GM12878 (cell line): ENCODE measurements around the gene IL10RA. TPM values are rescaled to one million over a fixed set of nuclear protein-coding genes. Genes with fewer than 3 reads are reported as not detected.

Source experiments
- ATF7 ChIP-seq: fragments of 450-650 bp; IDR thresholded peaks from 2 replicates; pipeline ENCODE4 v1.6.1; 2016; ENCODE audit warnings: low read depth, mild to moderate bottlenecking
- BMI1 ChIP-seq: fragments of 450-650 bp; IDR thresholded peaks from 2 replicates; pipeline ENCODE4 v1.6.1; 2016; ENCODE audit warnings: mild to moderate bottlenecking, moderate library complexity, borderline replicate concordance
- BRCA1 ChIP-seq: IDR thresholded peaks from 2 replicates; pipeline ENCODE4 v1.6.1; 2011; ENCODE audit warnings: low read depth, low read length, improper control_type of control experiment
- CBX5 ChIP-seq: sonication (generic); IDR thresholded peaks from 2 replicates; pipeline ENCODE4 v1.6.1; 2016; ENCODE audit warnings: low read depth, moderate library complexity, mild to moderate bottlenecking, inconsistent platforms
- FOXK2 ChIP-seq: fragments of 450-650 bp; IDR thresholded peaks from 2 replicates; pipeline ENCODE4 v1.6.1; 2017; ENCODE audit warnings: mild to moderate bottlenecking, moderate library complexity
- GATAD2B ChIP-seq: fragments of 450-650 bp; conservative IDR thresholded peaks from 2 replicates; pipeline ENCODE4 v1.6.1; 2017; ENCODE audit warnings: low read depth, mild to moderate bottlenecking, moderate library complexity
- HCFC1 ChIP-seq: fragments of 150-350 bp; IDR thresholded peaks from 2 replicates; pipeline ENCODE4 v1.6.1; 2014; ENCODE audit warnings: low read length
- JUNB ChIP-seq: IDR thresholded peaks from 2 replicates; pipeline ENCODE4 v1.6.1; 2016; ENCODE audit warnings: antibody characterized with exemption, mild to moderate bottlenecking
- MXI1 ChIP-seq: fragments of 150-350 bp; IDR thresholded peaks from 2 replicates; pipeline ENCODE4 v1.6.1; 2011; ENCODE audit warnings: low read depth, mild to moderate bottlenecking, inconsistent platforms, low read length, improper control_type of control experiment
- POLR2A ChIP-seq: IDR thresholded peaks from 2 replicates; pipeline ENCODE4 v1.6.1; 2011; ENCODE audit warnings: low read depth, mild to moderate bottlenecking, low read length
- RB1 ChIP-seq: fragments of 450-650 bp; formaldehyde crosslinking; IDR thresholded peaks from 2 replicates; pipeline ENCODE4 v1.6.1; 2017; ENCODE audit warnings: mild to moderate bottlenecking, borderline replicate concordance
- RBBP5 ChIP-seq: fragments of 200-600 bp; sonication (generic); conservative IDR thresholded peaks from 2 replicates; pipeline ENCODE4 v1.6.1; 2016
- RCOR1 ChIP-seq: conservative IDR thresholded peaks from 2 replicates; pipeline ENCODE4 v1.6.1; 2012; ENCODE audit warnings: low read depth, low read length, improper control_type of control experiment
- SUZ12 ChIP-seq: fragments of 200-600 bp; sonication (generic); IDR thresholded peaks from one replicate; pipeline ENCODE4 v1.6.1; 2018; ENCODE audit warnings: antibody characterized with exemption, mild to moderate bottlenecking; ENCODE audit not compliant: unreplicated experiment
- TARDBP ChIP-seq: IDR thresholded peaks from 2 replicates; pipeline ENCODE4 v1.6.1; 2016; ENCODE audit warnings: borderline replicate concordance
- ZNF384 ChIP-seq: IDR thresholded peaks from 2 replicates; pipeline ENCODE4 v1.6.1; 2012; ENCODE audit warnings: low read depth, mild to moderate bottlenecking, low read length, improper control_type of control experiment, borderline replicate concordance
- polyA plus RNA-seq, 11 experiments: library from polyadenylated mRNA; depleted of rRNA in 4 of 11; unstranded in 6 of 11; stranded (reverse) in 5 of 11; fragments of >200 nt; fragmentation: Nextera tagmentation in 4 of 11; fragmentation: Illumina TruSeq in 1 of 11; extraction: Ambion mirVana in 4 of 11; extraction: Trizol in 1 of 11; gene quantifications; 1 replicate in 1 of 11; 2 replicates in 10 of 11; pipeline versions ENCODE4 v1.2.1 to v1.2.3, GENCODE V29; 2011 to 2016; ENCODE audit warnings: inconsistent platforms in 2 of 11, missing spikeins in 2 of 11, low read depth in 1 of 11
- total RNA-seq, 4 experiments: library from RNA; depleted of rRNA in 3 of 4; stranded (reverse); fragments of >200 nt in 3 of 4; fragmentation: Illumina TruSeq in 1 of 4; extraction: Trizol in 1 of 4; gene quantifications; 2 replicates each; pipeline versions ENCODE4 v1.2.1 to v1.2.3, GENCODE V29; 2013 to 2021
- TF ChIP-seq, protein P1 (sequence below): IDR thresholded peaks from 2 replicates; pipeline ENCODE4 v1.6.1; 2011; ENCODE audit warnings: borderline replicate concordance, low read depth, mild to moderate bottlenecking, moderate library complexity, low read length; ENCODE audit not compliant: insufficient read depth, poor library complexity, severe bottlenecking
- TF ChIP-seq, protein P2 (sequence below): IDR thresholded peaks from 2 replicates; pipeline ENCODE4 v1.6.1; 2011; ENCODE audit warnings: low read depth, low read length, improper control_type of control experiment, borderline replicate concordance
- TF ChIP-seq, protein P3 (sequence below): fragments of 450-650 bp; IDR thresholded peaks from 2 replicates; pipeline ENCODE4 v1.6.1; 2017; ENCODE audit warnings: borderline replicate concordance
- TF ChIP-seq, protein P4 (sequence below): fragments of 150-350 bp; IDR thresholded peaks from 2 replicates; pipeline ENCODE4 v1.6.1; 2016; ENCODE audit warnings: low read depth, low read length
- TF ChIP-seq, protein P5 (sequence below): fragments of 450-650 bp; conservative IDR thresholded peaks from 2 replicates; pipeline ENCODE4 v1.6.1; 2017; ENCODE audit warnings: mild to moderate bottlenecking, moderate library complexity

Gene IL10RA
- total and polyA plus RNA-seq, 10 of the 15 experiments (the other 5 are each of a cell fraction or from before 2014, with no cell fraction given) = 0.77 to 45.9 (median 9.6) TPM

DNA sequence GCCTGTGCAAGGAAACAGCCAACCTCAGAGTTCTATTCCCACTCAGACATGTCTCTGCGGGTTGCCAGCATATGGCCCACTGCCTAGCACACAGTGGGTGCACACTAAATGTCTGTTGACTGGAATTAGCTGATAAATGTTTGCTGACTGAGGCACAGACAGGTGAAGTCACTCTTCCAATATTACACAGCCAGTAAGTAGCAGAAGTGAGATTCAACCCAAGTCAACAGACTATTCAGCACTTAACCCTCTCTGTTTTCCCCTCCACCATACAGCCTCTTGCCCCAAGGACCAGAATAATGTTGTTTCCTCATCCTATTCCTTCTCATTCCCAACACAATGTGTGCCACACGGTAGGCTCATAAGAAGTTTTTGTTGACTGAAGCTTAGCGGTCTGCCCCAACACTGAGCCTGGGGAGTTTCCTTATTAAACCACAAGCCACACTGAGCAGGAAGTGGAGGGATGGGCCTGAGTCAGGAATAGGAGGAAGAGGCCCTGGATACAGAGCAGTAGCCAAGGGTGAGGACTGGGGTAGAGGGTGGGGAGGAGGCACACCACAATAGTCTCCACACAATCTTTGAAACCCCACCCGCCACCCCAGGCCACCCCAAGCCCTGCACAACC, 15.7 kb upstream of the IL10RA start (continued):
- TF ChIP-seq, protein P1, sequence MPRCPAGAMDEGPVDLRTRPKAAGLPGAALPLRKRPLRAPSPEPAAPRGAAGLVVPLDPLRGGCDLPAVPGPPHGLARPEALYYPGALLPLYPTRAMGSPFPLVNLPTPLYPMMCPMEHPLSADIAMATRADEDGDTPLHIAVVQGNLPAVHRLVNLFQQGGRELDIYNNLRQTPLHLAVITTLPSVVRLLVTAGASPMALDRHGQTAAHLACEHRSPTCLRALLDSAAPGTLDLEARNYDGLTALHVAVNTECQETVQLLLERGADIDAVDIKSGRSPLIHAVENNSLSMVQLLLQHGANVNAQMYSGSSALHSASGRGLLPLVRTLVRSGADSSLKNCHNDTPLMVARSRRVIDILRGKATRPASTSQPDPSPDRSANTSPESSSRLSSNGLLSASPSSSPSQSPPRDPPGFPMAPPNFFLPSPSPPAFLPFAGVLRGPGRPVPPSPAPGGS = no peak
- TF ChIP-seq MXI1 = no peak
- no peak for TF ChIP-seq TARDBP
- no peak for TF ChIP-seq RBBP5
- TF ChIP-seq ZNF384 = no peak
- TF ChIP-seq BMI1 = no peak
- no peak for TF ChIP-seq ATF7
- TF ChIP-seq, protein P2, sequence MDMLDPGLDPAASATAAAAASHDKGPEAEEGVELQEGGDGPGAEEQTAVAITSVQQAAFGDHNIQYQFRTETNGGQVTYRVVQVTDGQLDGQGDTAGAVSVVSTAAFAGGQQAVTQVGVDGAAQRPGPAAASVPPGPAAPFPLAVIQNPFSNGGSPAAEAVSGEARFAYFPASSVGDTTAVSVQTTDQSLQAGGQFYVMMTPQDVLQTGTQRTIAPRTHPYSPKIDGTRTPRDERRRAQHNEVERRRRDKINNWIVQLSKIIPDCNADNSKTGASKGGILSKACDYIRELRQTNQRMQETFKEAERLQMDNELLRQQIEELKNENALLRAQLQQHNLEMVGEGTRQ = no peak
- TF ChIP-seq RCOR1 = no peak
- TF ChIP-seq SUZ12 = no peak
- no peak for TF ChIP-seq CBX5
- TF ChIP-seq, protein P3, sequence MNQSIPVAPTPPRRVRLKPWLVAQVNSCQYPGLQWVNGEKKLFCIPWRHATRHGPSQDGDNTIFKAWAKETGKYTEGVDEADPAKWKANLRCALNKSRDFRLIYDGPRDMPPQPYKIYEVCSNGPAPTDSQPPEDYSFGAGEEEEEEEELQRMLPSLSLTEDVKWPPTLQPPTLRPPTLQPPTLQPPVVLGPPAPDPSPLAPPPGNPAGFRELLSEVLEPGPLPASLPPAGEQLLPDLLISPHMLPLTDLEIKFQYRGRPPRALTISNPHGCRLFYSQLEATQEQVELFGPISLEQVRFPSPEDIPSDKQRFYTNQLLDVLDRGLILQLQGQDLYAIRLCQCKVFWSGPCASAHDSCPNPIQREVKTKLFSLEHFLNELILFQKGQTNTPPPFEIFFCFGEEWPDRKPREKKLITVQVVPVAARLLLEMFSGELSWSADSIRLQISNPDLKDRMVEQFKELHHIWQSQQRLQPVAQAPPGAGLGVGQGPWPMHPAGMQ = no peak
- no peak for TF ChIP-seq FOXK2
- TF ChIP-seq, protein P4, sequence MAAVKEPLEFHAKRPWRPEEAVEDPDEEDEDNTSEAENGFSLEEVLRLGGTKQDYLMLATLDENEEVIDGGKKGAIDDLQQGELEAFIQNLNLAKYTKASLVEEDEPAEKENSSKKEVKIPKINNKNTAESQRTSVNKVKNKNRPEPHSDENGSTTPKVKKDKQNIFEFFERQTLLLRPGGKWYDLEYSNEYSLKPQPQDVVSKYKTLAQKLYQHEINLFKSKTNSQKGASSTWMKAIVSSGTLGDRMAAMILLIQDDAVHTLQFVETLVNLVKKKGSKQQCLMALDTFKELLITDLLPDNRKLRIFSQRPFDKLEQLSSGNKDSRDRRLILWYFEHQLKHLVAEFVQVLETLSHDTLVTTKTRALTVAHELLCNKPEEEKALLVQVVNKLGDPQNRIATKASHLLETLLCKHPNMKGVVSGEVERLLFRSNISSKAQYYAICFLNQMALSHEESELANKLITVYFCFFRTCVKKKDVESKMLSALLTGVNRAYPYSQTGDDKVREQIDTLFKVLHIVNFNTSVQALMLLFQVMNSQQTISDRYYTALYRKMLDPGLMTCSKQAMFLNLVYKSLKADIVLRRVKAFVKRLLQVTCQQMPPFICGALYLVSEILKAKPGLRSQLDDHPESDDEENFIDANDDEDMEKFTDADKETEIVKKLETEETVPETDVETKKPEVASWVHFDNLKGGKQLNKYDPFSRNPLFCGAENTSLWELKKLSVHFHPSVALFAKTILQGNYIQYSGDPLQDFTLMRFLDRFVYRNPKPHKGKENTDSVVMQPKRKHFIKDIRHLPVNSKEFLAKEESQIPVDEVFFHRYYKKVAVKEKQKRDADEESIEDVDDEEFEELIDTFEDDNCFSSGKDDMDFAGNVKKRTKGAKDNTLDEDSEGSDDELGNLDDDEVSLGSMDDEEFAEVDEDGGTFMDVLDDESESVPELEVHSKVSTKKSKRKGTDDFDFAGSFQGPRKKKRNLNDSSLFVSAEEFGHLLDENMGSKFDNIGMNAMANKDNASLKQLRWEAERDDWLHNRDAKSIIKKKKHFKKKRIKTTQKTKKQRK = no peak
- TF ChIP-seq GATAD2B = no peak
- no peak for TF ChIP-seq BRCA1
- TF ChIP-seq JUNB = peak; percentile 31; the same call in 1 of the 2 replicates
- TF ChIP-seq RB1 = no peak
- TF ChIP-seq, protein P5, sequence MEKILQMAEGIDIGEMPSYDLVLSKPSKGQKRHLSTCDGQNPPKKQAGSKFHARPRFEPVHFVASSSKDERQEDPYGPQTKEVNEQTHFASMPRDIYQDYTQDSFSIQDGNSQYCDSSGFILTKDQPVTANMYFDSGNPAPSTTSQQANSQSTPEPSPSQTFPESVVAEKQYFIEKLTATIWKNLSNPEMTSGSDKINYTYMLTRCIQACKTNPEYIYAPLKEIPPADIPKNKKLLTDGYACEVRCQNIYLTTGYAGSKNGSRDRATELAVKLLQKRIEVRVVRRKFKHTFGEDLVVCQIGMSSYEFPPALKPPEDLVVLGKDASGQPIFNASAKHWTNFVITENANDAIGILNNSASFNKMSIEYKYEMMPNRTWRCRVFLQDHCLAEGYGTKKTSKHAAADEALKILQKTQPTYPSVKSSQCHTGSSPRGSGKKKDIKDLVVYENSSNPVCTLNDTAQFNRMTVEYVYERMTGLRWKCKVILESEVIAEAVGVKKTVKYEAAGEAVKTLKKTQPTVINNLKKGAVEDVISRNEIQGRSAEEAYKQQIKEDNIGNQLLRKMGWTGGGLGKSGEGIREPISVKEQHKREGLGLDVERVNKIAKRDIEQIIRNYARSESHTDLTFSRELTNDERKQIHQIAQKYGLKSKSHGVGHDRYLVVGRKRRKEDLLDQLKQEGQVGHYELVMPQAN = no peak
- TF ChIP-seq HCFC1 = no peak
- no peak for TF ChIP-seq POLR2A
